ENCODE results near the gene FRMD4A.

FRMD4A gene

DNA sequence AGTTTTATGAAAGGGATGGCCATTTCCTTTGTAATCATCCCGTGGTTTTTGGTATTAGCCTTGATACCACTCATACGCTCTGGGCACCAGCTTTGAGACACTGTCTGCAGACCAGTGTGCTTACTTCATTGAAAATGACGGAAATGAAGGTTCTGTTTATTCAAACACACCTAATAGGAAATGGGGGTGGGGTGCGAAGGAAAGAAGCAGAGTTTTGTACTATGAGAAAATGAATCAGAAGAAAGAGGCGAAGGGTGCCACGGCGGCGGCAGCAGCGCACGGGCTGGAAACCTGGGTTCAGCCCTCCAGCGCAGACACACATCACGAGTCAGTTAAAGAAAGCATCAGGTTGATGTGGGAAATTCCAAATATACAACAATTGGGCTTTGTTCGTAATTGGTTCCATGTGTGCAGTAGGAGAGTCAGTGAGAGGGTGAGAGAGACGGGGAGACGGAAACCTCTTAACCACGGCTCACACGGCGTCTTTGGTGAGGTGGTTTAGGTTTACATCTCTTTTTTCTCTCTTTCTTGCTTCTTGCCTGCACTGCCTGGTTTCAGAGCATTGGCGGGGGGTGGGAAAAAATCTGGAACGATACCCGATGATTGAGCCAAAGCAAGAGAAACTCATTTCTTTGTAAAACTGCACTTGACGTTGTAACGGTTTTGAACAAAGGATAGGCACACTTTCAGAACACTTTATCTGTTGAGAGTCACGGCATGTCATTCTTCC is 321.2 kb downstream of the FRMD4A start:
- DNase-seq, result peak in 2 of 3 experiments; percentile 22 to 62

- peak in 1 of 3 experiments; percentile 13 for DNase-seq
Observed at GRCh38 chr10:14008740-14009080, 322.0 kb downstream of the FRMD4A start.

- no peak for DNase-seq
Observed at GRCh38 chr10:14004536-14004935, 326.2 kb downstream of the FRMD4A start.

GRCh38 chr10:14003517-14004184 is 327.1 kb downstream of the FRMD4A start:
- DNase-seq, result no peak

DNA sequence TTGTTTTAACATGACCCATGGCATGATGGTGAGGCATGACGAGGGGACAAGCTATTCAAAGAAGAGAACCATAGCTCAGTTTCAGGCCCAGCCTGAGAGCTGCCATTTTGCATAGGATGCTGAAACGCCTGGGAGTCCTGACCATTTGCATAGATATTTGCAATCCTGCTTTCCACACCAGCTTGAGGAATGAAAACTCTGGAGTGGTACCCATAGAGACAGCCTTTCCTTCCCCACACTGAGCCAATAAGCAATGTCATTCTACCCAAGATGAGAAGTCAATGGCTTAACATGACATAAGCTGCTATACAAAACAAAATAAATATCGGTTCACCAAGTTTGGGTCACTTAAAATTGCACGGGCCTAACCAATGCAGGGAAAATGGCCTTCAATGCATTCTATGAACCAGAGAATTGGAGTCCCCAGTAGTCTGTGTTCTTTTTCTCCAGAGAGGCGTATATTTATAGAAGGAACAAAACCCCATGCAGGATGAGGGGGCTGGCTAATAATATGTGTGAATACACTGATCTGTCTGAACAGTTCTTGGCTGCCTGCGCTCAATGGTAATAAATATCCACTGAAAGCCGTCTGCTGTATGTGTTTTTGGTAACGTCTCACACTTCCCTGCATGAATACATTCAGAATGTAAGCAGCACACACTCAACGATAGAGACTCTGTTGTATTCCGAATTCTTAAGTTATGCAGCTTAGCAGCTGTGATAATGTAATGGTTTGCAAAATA is 329.3 kb downstream of the FRMD4A start:
- DNase-seq, result no peak

GRCh38 chr10:13998163-13998835 is 332.4 kb downstream of the FRMD4A start:
- DNase-seq, result no peak

GRCh38 chr10:13997650-13998049 is 333.1 kb downstream of the FRMD4A start:
- no peak for DNase-seq

DNA sequence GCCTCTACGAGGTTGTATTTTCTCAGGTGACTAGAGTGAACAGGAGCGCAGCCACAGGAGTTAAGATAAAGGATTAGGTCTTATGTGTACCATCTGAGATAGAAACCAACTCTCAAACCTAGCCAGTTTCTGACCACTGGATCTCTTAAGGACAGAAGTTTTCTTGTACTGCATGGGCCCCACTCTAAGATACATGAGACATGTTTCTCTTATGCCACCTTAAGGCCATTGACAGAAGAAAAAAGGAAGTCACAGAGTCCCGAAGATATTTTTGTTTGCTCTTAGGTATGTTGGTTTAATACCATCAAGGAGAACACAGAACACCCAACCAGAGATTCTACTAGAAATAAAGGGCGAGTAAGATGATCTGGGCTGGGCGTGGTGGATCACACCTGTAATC is 335.8 kb downstream of the FRMD4A start:
- no peak for DNase-seq

- no peak for DNase-seq
Observed at GRCh38 chr10:13993673-13994089, 337.0 kb downstream of the FRMD4A start.

GRCh38 chr10:13993169-13993568 is 337.6 kb downstream of the FRMD4A start:
- no peak for DNase-seq

DNA sequence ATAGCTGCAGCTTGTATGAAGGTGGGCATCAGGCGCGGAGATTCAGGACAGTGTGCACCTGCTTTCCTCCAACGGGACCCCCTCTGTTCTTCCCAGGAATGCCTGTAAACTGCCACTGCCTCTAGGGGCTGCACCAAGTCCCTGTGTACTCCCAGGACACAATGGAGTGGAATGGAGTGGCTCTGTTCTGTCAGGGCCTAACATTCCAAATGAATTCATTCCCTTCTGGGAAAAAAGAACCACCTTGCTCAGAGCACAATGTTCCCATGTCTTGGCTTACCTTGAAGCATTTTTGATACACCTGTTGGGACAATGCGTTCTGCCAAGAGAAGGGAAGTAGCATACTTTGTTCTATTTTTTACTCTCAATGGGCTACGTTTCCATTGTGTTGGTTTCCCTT is 339.4 kb downstream of the FRMD4A start:
- no peak for DNase-seq

DNA sequence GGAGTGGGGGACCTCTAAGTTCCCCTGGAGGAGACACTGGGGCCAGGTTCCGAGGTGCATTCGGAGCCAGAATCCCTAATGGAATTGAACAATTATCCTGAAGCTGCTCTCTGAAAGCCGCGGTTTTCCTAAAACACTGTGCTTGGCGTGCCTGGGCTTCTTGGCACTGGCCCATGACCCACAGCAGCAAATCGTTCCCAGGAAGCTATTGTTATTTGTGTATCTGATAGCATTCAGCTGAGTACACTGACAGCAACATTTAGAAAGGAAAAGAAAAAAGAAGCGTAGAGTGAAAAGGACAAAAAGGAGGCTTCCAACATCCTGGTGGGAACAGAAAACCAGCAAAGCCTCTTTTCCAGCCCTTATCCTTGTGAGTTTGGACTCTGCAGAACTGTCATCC is 339.8 kb downstream of the FRMD4A start:
- peak in 1 of 3 experiments; percentile 36 for DNase-seq

GRCh38 chr10:13990392-13990805 is 340.3 kb downstream of the FRMD4A start:
- no peak for DNase-seq

GRCh38 chr10:13989616-13990015 is 341.1 kb downstream of the FRMD4A start:
- no peak for DNase-seq

GRCh38 chr10:13987446-13987845 is 343.3 kb downstream of the FRMD4A start:
- DNase-seq, result peak in 2 of 3 experiments; percentile 28 to 67

GRCh38 chr10:13984647-13985155 is 346.0 kb downstream of the FRMD4A start:
- no peak for DNase-seq

DNA sequence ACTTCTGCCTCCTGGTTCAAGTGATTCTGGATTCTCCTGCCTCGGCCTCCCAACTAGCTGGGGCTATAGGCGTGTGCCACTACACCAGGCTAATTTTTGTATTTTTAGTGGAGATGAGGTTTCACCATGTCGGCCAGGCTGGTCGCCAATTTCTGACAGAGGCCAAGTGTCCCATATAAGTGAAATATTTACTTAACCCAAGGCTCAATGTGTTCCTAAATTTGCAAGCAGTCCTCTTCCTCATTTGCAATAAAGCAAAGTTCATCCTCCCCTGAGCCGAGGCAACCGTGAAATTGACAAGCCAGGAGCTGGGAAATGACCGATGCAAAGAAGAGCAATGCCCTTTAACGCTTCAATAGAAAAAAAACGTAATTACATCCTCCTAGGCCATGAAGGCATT is 347.7 kb downstream of the FRMD4A start:
- DNase-seq, result no peak

DNA sequence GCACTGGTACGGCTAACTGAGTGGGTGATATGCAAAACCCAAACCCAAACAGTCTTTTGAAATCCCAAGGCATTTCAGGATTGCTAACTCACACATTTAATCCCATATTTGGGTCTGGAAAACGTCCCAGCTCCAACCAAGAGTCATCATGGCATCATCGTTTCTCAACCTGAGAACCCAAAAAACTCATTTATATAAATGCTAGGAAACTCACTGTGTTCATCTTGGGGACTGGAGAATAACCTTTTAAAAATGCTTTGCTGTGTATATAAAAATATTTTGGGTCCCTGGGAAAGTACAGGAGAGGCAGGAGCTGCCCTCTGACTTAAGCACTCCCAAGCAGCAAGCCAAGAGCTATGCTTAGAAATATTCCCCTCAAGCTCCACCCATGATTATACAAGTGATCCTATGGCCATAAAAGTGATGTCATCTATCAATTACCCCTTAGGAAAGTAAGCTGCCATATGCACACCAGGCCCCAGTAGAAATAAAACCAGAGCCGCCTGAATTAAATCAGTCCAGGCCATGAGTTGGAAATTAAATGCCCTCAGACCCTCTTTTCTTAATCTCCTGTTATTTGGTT is 352.1 kb downstream of the FRMD4A start:
- no peak for DNase-seq

DNA sequence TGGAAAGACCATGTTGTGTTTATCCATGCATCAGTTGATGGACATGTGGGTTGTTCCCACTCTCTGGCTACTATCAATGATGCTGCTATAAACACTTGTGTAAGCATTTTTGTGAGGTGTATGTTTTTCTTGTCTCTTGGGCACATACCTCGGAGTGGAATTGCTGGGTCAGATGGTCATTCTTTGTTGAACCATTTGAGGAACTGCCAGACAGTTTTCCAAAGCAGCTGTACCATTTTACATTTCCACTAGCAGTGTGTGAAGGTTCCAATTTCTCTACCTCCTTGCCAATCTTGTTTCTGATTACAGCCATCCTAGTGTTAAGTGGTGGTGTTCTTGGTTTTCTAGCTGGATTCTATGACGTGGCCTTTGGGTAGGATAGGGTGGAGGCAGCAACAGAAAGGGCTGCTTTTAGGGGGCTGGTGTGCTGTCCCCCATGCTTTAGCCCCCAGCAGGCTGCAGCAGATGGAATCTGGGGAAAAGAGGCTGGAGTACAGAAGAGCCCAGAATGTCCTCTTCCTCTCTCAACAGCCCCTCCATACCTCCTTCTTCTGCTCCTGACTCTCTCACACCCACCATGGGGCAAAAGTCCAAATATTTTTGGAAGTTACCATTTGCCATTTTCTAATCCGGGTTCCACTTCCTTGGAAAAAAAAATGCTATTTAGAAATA is 352.7 kb downstream of the FRMD4A start:
- no peak for DNase-seq

- peak in 1 of 3 experiments; percentile 9 for DNase-seq
Observed at GRCh38 chr10:13973742-13974141, 357.0 kb downstream of the FRMD4A start.

GRCh38 chr10:13972609-13973008 is 358.1 kb downstream of the FRMD4A start:
- DNase-seq, result no peak

Measured in NCI-H1417 (cell line).